GM12878 (cell line): Measurements from ENCODE around the gene GABBR2. TPM values are rescaled to one million over a fixed set of nuclear protein-coding genes. Genes with fewer than 3 reads are reported as not detected.

ENCODE experiments used
- ATAC-seq: fragments of 200-7000 bp; cut with Tn5 transposase; 3 replicates; pipeline ENCODE4 v1.9.1; 2020; ENCODE audit warnings: mild to moderate bottlenecking, moderate library complexity
- BruUV-seq: library from RNA; stranded (reverse); fragments of 400-500 nt; replicated peaks from 2 replicates; lab custom pipeline; 2021; lab: Mats Ljungman, UMichigan
- CTCF ChIA-PET: fragments of 300-600 bp; sonication (Branson Sonifier 250); formaldehyde crosslinking; extraction: SDS; loops from one replicate; lab custom pipeline; 2021; ENCODE audit warnings: inconsistent platforms; lab: Yijun Ruan, JAX
- POLR2A ChIA-PET: fragments of 350-600 bp; formaldehyde crosslinking; extraction: SDS; loops from one replicate; lab custom pipeline; 2021; ENCODE audit warnings: inconsistent platforms; lab: Charles Lee
- RAD21 ChIA-PET: fragments of 300-600 bp; sonication (Branson Sonifier 250); formaldehyde crosslinking; loops from one replicate; lab custom pipeline; 2023; ENCODE audit warnings: antibody characterized with exemption; ENCODE audit not compliant: unreplicated experiment; lab: Charles Lee
- SMC1A ChIA-PET: fragments of 300-600 bp; sonication (Branson Sonifier 250); formaldehyde crosslinking; loops from one replicate; lab custom pipeline; 2023; ENCODE audit not compliant: unreplicated experiment, uncharacterized antibody; lab: Charles Lee
- DNase-seq: peaks from one replicate; pipeline ENCODE4 v3.0.0-alpha.2; 2011; ENCODE audit warnings: low read depth, low spot score
- FAIRE-seq: peaks from 3 replicates; lab custom pipeline; 2011; peaks lifted over from hg19 to GRCh38; lab: Jason Lieb, UNC
- H2AFZ ChIP-seq: 2 replicates; pipeline ENCODE4 v1.6.0; 2011; ENCODE audit warnings: low read depth, low read length, control low read depth; ENCODE audit not compliant: control insufficient read depth
- H3K27ac ChIP-seq: 2 replicates; pipeline ENCODE4 v1.5.1; 2011; ENCODE audit warnings: control low read depth; ENCODE audit not compliant: control insufficient read depth, insufficient read depth
- H3K27me3 ChIP-seq, 2 experiments: replicated peaks in 1 of 2; 2 replicates each; pipeline versions ENCODE4 v1.6.0 to v1.6.1; 2011; ENCODE audit warnings: low read length in 1 of 2; ENCODE audit not compliant: control insufficient read depth in 2 of 2, insufficient read depth in 2 of 2
- H3K36me3 ChIP-seq, 2 experiments: 2 replicates each; pipeline ENCODE4 v1.5.1; 2011; ENCODE audit warnings: low read length in 1 of 2; ENCODE audit not compliant: control insufficient read depth in 2 of 2, insufficient read depth in 2 of 2
- H3K4me1 ChIP-seq: 2 replicates; pipeline ENCODE4 v1.6.1; 2011; ENCODE audit warnings: mild to moderate bottlenecking, low read length, moderate library complexity, mixed read lengths; ENCODE audit not compliant: control insufficient read depth, insufficient read depth
- H3K4me2 ChIP-seq: 2 replicates; pipeline ENCODE4 v1.6.0; 2011; ENCODE audit warnings: control low read depth; ENCODE audit not compliant: control insufficient read depth, insufficient read depth
- H3K4me3 ChIP-seq: fragments of 200-600 bp; sonication (generic); 2 replicates; pipeline ENCODE4 v1.5.1; 2016
- H3K79me2 ChIP-seq: 2 replicates; pipeline ENCODE4 v1.6.0; 2011; ENCODE audit warnings: low read length; ENCODE audit not compliant: control insufficient read depth, insufficient read depth
- H3K9ac ChIP-seq: 2 replicates; pipeline ENCODE4 v1.8.0; 2011; ENCODE audit warnings: low read length, control low read depth, mixed read lengths; ENCODE audit not compliant: control insufficient read depth, insufficient read depth
- H3K9me3 ChIP-seq: replicated peaks from 3 replicates; pipeline ENCODE4 v1.5.1; 2011; ENCODE audit warnings: mild to moderate bottlenecking, low read length; ENCODE audit not compliant: control insufficient read depth, insufficient read depth
- H4K20me1 ChIP-seq: 2 replicates; pipeline ENCODE4 v1.6.0; 2011; ENCODE audit not compliant: control insufficient read depth, insufficient read depth
- CHD4 ChIP-seq: fragments of 200-600 bp; sonication (generic); IDR thresholded peaks from 2 replicates; pipeline ENCODE4 v1.6.1; 2016; ENCODE audit warnings: mild to moderate bottlenecking
- IKZF2 ChIP-seq, 2 experiments: fragments of 450-650 bp; IDR thresholded peaks; 2 replicates each; pipeline ENCODE4 v1.6.1; 2017; ENCODE audit warnings: mild to moderate bottlenecking in 2 of 2, moderate library complexity in 2 of 2
- LARP7 ChIP-seq: fragments of 450-650 bp; IDR thresholded peaks from 2 replicates; pipeline ENCODE4 v1.6.1; 2017; ENCODE audit warnings: mild to moderate bottlenecking
- SRF ChIP-seq, 2 experiments: IDR thresholded peaks; 2 replicates each; pipeline ENCODE4 v1.6.1; 2011; ENCODE audit warnings: low read depth in 2 of 2, low read length in 2 of 2, mild to moderate bottlenecking in 1 of 2, moderate library complexity in 1 of 2
- ZBED1 ChIP-seq: IDR thresholded peaks from 2 replicates; pipeline ENCODE4 v1.6.1; 2016; ENCODE audit warnings: borderline replicate concordance
- WGBS: methylation state at CpG from one replicate; pipeline ENCODE4 v1.1.6; 2016; ENCODE audit warnings: low lambda C conversion rate; ENCODE audit not compliant: insufficient replicate concordance, insufficient coverage; ENCODE audit errors: missing lambda C conversion rate; 5-methylcytosine and 5-hydroxymethylcytosine counted together
- in situ Hi-C: fragments of 300-500 bp; cut with MboI; formaldehyde crosslinking; loops from 9 replicates; pipeline ENCODE4 v1.14.3; 2018; ENCODE audit warnings: mixed read lengths
- intact Hi-C: fragments of 100-400 bp; cut with micrococcal nuclease; formaldehyde crosslinking; loops from one replicate; pipeline ENCODE4 v1.14.2; 2022; ENCODE audit not compliant: unreplicated experiment
- polyA plus RNA-seq, 11 experiments: library from polyadenylated mRNA; depleted of rRNA in 4 of 11; unstranded in 6 of 11; stranded (reverse) in 5 of 11; fragments of >200 nt; fragmentation: Nextera tagmentation in 4 of 11; fragmentation: Illumina TruSeq in 1 of 11; extraction: Ambion mirVana in 4 of 11; extraction: Trizol in 1 of 11; gene quantifications; 1 replicate in 1 of 11; 2 replicates in 10 of 11; pipeline versions ENCODE4 v1.2.1 to v1.2.3, GENCODE V29; 2011 to 2016; ENCODE audit warnings: inconsistent platforms in 2 of 11, missing spikeins in 2 of 11, low read depth in 1 of 11
- total RNA-seq, 4 experiments: library from RNA; depleted of rRNA in 3 of 4; stranded (reverse); fragments of >200 nt in 3 of 4; fragmentation: Illumina TruSeq in 1 of 4; extraction: Trizol in 1 of 4; gene quantifications; 2 replicates each; pipeline versions ENCODE4 v1.2.1 to v1.2.3, GENCODE V29; 2013 to 2021

The GABBR2 gene
- total and polyA plus RNA-seq, 10 of the 15 experiments (the other 5 are each of a cell fraction or from before 2014, with no cell fraction given) = 0.02 to 2.2 (median 0.06) TPM; not detected in 2

DNA sequence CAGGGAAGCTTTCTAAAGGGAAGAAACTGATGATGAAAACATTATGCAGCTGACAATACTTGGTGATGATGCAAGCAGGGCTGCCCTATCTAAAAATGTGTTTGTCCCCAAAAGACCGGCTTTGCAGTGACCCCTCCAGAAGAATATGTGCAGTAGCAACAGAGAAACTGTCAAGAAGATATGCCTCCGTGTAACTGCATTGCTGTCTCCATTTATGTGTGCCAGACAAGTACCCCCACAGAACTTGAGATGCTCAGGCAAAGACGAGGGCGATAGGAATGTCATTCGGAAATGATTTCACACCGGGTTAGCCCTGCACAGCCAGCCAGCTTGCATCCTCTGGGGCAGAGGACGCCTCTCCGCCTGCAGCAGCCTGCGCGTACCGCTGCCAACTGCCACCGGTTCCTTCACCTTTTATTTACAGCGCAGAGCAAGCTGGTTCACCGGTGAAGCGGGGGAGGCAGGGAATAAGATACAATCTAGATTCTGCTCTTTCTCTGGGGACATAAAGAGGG is 2.0 kb downstream of the GABBR2 start:
- ATAC-seq (no peak), DNase-seq (no peak), FAIRE-seq (no peak)
- Histone ChIP-seq H3K9ac (no peak overlapping the region), H3K27ac (no peak overlapping the region), H3K79me2 (no peaks in the 10 kb centered on the region), H3K9me3 (no peaks in the 10 kb centered on the region), H3K36me3 (no peaks in the 10 kb centered on the region), H2AFZ (no peak overlapping the region), H3K27me3 (peaks cover 3 to 12% of the 10 kb centered on the region in 2 experiments; a peak in 3 of 4 replicates), H3K4me3 (no peak overlapping the region), H3K4me2 (no peak overlapping the region), H3K4me1 (no peaks in the 10 kb centered on the region), H4K20me1 (no peaks in the 10 kb centered on the region)
- ChIA-PET POLR2A (no interaction called here), CTCF (no interaction called here), SMC1A (no interaction called here), RAD21 (no interaction called here)
- no TSS peak for BruUV-seq
- TF ChIP-seq ZBED1 = no peak
- intact Hi-C loops = loop anchor here (2.0 kb wide), 1 partner anchor 170 kb away; no protein-coding TSS in a partner anchor
- in situ Hi-C loops = no loop called here
- 15% methylated on average over 15 of the region's 15 CpGs for WGBS

GRCh38 chr9:98702835-98703380 is 5.8 kb downstream of the GABBR2 start:
- Histone ChIP-seq H2AFZ (no peak overlapping the region), H3K36me3 (no peaks in the 10 kb centered on the region), H3K4me2 (no peak overlapping the region), H3K27me3 (peaks cover 2 to 7% of the 10 kb centered on the region in 2 experiments; a peak in 3 of 4 replicates), H4K20me1 (no peaks in the 10 kb centered on the region; the same call in 1 of the 2 replicates), H3K27ac (no peak overlapping the region), H3K4me1 (no peaks in the 10 kb centered on the region), H3K9me3 (no peaks in the 10 kb centered on the region), H3K79me2 (no peaks in the 10 kb centered on the region), H3K9ac (no peak overlapping the region), H3K4me3 (no peak overlapping the region)
- TF ChIP-seq IKZF2 (IDR thresholded peaks at IDR 0.05) = no peak
- no peak for TF ChIP-seq CHD4
- no peak for TF ChIP-seq SRF (IDR thresholded peaks at IDR 0.05; ENCODE audit: low read depth in 2 of 2, low read length in 2 of 2)
- TF ChIP-seq LARP7 = no peak
- intact Hi-C loops (no loop called here), in situ Hi-C loops (no loop called here)
- CTCF ChIA-PET = no interaction called here
- DNase-seq (no peak), ATAC-seq (no peak), FAIRE-seq (no peak)
- BruUV-seq = no TSS peak
- 2% methylated on average over 2 of the region's 2 CpGs for WGBS
- RAD21 ChIA-PET = no interaction called here
- SMC1A ChIA-PET = no interaction called here
- POLR2A ChIA-PET = no interaction called here
